ENCODE measurements around the gene DDX41.
A peak's percentile ranks its signal among the peaks of the same experiment; 100 is the strongest.
"Not testable (repeated sequence)": the region's sequence is repeated elsewhere in the genome, so short reads cannot be mapped to it uniquely, and the experiment has no call there.

DDX41 gene

DNA sequence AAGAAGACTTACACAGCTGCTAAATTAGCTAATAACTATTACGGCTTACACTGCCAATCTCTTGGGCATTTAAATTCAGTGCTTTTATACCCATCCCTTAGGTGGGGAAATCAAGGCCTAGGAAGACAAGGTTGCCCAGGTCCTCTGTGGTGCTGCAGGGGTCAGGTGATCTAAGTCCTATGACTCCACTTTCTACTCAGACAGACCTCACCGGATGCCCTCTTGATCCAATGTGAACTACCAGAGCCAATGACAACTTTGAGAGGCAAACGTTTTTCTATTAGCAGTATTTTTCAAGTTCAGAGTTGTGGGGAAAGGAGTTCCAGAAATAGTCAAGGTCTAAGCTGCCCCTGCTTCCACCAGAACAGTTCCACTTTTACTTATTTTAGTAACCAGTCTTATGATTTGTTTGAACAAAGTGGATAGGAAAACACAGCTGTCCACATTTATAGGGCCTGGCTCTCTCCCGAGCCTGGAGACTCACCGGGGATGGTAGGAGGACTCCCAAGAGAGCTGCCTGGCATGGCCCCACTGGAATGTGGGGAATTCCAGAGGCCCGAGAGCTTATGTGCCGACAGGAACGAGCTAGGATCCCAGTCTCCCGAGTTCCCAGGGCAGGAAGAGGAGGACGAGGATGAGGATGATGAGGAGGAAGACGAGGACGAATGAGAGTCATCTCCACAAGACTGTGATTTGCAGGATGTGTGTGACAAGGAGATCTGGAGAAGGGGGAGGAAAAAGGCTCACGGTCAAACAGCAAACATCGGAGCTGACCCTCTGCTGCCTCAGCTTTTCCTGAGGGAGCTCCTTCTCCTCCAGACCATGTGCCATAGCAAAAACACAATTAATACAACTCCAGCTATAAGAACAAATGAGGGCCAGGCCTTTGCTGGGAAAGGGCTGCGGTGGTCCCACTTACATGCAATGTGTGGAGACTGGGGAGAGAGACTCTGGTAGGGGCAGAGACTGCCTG lies 20.9 kb upstream of the DDX41 start:
- TF ChIP-seq, protein P1, sequence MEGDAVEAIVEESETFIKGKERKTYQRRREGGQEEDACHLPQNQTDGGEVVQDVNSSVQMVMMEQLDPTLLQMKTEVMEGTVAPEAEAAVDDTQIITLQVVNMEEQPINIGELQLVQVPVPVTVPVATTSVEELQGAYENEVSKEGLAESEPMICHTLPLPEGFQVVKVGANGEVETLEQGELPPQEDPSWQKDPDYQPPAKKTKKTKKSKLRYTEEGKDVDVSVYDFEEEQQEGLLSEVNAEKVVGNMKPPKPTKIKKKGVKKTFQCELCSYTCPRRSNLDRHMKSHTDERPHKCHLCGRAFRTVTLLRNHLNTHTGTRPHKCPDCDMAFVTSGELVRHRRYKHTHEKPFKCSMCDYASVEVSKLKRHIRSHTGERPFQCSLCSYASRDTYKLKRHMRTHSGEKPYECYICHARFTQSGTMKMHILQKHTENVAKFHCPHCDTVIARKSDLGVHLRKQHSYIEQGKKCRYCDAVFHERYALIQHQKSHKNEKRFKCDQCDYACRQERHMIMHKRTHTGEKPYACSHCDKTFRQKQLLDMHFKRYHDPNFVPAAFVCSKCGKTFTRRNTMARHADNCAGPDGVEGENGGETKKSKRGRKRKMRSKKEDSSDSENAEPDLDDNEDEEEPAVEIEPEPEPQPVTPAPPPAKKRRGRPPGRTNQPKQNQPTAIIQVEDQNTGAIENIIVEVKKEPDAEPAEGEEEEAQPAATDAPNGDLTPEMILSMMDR (IDR thresholded peaks at IDR 0.05; ENCODE audit: low read depth, low read length) = no peak
- no peak overlapping the region for H3K4me3 ChIP-seq (replicated peaks in 1 of 2; ENCODE audit: low read depth in 2 of 2, low read length in 2 of 2)
- peak; percentile 86 to 93 for DNase-seq (ENCODE audit: low read depth in 2 of 2)

DNA sequence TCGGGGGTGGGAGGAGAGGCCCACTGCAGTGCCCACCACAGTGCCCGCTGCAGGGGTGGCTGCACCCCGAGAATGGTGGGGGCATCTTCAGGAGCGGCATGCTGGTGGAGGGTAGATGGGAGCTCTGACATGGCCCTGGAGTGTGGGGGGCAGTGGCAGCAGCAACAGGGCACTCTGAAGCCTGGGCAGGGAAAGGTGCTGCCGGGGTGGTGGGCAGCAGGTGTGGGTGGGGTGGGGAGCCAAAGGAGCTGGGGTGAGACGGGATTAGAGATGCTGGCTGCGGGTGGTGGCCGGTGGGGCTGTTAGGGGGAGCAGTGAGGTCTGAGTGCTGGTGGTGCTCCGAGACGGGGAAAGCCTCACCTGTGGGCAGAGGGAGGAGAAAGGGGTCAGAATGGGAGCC lies 19.6 kb upstream of the DDX41 start:
- DNase-seq (ENCODE audit: low read depth in 2 of 2) = no peak
- TF ChIP-seq, protein P1 (IDR thresholded peaks at IDR 0.05; ENCODE audit: low read depth, low read length) = no peak
- no peak overlapping the region for H3K4me3 ChIP-seq (replicated peaks in 1 of 2; ENCODE audit: low read depth in 2 of 2, low read length in 2 of 2)

DNA sequence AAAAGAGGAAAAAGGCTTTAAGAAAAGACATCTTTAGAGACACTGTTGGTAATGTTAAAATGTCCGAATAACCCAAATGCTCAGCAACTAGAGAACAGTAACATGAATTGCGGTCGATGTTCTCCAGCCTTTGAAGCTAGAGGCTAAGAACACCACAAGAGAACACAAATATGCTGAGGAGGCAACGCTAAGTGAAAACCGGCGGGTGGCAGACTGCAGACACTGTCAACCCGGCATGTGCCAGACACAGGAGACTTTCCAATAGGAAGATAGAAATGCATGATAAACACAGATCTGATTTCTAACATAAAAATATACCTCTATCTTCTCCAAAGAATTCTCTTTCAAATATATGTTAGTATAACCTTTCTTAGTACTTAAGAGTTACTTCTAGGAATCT lies 18.4 kb upstream of the DDX41 start:
- no peak overlapping the region for H3K4me3 ChIP-seq (replicated peaks in 1 of 2; ENCODE audit: low read depth in 2 of 2, low read length in 2 of 2)
- DNase-seq (ENCODE audit: low read depth in 2 of 2) = no peak
- TF ChIP-seq, protein P1 (IDR thresholded peaks at IDR 0.05; ENCODE audit: low read depth, low read length) = no peak

DNA sequence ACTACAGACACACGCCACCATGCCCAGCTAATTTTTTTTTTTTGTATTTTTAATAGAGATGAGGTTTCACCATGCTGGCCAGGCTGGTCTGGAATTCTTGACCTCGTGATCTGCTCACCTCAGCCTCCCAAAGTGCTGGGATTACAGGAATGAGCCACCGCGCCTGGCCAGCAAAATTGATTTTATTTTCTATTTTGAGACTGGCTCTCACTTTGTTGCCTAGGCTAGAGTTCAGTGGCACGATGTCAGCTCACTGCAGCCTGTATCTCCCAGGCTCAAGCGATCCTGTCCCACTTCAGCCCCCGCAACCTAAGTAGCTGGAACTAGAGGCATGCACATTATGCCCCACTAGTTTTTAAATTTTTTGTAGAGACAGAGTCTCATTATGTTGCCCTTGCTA lies 17.7 kb upstream of the DDX41 start:
- not testable (repeated sequence) for DNase-seq (ENCODE audit: low read depth in 2 of 2); H3K4me3 ChIP-seq (replicated peaks in 1 of 2; ENCODE audit: low read depth in 2 of 2, low read length in 2 of 2)

DNA sequence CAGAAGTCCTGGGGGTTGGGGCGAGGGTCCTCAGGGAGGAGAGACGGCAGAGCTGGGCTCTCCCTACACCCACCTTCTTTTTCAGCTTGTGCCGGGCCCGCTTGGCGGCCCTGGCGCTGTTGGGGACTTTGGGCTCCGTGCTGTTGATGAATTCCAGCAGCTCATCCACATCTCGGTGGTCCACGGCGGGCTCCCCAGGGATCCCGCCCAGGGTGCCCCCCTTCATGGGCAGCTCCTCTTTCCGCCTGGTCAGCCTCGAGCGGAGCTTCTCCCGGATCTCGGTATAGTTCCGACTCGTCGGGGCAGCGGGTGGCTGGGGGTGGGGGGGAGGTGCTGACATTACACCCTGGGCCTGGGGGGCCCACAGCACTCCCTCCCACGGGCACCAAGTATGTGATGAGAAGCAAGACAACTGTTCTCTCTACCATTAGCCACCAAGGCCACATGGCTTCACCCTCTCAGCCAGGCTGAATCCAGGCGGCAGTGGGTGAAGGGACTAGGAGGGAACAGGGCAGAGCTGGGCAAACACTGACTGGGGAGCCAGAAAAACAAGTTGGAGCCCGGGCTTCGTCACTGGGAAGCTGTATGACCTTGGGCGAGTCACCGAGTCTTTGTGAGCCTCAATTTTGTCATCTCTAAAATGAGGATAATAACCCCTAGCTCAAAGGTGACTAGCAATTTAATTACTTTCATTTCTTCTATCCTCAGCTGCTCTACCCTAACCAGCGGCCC lies 14.6 kb upstream of the DDX41 start:
- TF ChIP-seq, protein P1 (IDR thresholded peaks at IDR 0.05; ENCODE audit: low read depth, low read length) = no peak
- DNase-seq (ENCODE audit: low read depth in 2 of 2) = no peak
- H3K4me3 ChIP-seq (replicated peaks in 1 of 2; ENCODE audit: low read depth in 2 of 2, low read length in 2 of 2) = no peak overlapping the region

DNA sequence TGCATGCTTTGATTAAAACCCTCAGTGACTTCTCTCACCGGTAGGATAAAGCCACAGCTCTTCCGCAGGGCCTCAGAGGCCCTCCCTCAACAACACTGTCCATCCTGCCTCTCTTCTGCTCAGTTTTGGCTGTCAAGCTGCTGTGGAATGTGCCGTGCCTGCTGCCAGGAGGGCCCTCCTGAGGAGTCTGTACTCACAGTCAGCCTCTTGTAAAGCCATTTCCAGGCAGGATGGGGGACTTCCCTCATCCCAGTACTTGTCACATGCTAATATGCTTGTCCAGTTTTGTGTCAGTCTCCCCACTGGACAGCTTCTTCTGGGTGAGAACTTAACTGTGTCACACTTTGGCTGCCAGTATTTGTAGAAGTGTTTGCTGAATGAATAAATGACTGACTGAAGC lies 13.9 kb upstream of the DDX41 start:
- no peak overlapping the region for H3K4me3 ChIP-seq (replicated peaks in 1 of 2; ENCODE audit: low read depth in 2 of 2, low read length in 2 of 2)
- DNase-seq (ENCODE audit: low read depth in 2 of 2) = no peak
- TF ChIP-seq, protein P1 (IDR thresholded peaks at IDR 0.05; ENCODE audit: low read depth, low read length) = no peak

All from cardiac fibroblast (primary cell).